H1 (cell line): ENCODE measurements around the gene KRTDAP. TPM values are rescaled to one million over a fixed set of nuclear protein-coding genes. Genes with fewer than 3 reads are reported as not detected.

Experiments
- CTCF ChIA-PET: fragments of 300-600 bp; sonication (Branson Sonifier 250); formaldehyde crosslinking; loops from one replicate; lab custom pipeline; 2021; ENCODE audit not compliant: partially characterized antibody; lab: Charles Lee
- POLR2A ChIA-PET: fragments of 300-600 bp; sonication (Branson Sonifier 250); formaldehyde crosslinking; loops from one replicate; lab custom pipeline; 2021; ENCODE audit warnings: inconsistent platforms; ENCODE audit not compliant: partially characterized antibody; lab: Charles Lee
- DNase-seq, 2 experiments: peaks; one replicate each; pipeline versions ENCODE4 v3.0.0 to v3.0.0-alpha.2; 2010 to 2022; ENCODE audit warnings: low spot score in 2 of 2, low read depth in 1 of 2, mixed read lengths in 1 of 2
- FAIRE-seq: peaks from 2 replicates; lab custom pipeline; 2011; peaks lifted over from hg19 to GRCh38; lab: Jason Lieb, UNC
- H2AFZ ChIP-seq: 2 replicates; pipeline ENCODE4 v1.8.1; 2012; ENCODE audit warnings: low read length, inconsistent platforms
- H2AK5ac ChIP-seq: 2 replicates; pipeline ENCODE4 v1.6.1; 2013; ENCODE audit warnings: low read depth, low read length
- H2BK120ac ChIP-seq: replicated peaks from 2 replicates; pipeline ENCODE3; 2013; ENCODE audit warnings: low read depth, low read length, inconsistent platforms
- H2BK12ac ChIP-seq: 2 replicates; pipeline ENCODE4 v1.6.1; 2013; ENCODE audit warnings: low read depth, low read length
- H2BK15ac ChIP-seq: 2 replicates; pipeline ENCODE4 v1.6.1; 2013; ENCODE audit warnings: low read length
- H2BK20ac ChIP-seq: 2 replicates; pipeline ENCODE4 v1.6.1; 2013; ENCODE audit warnings: low read length
- H2BK5ac ChIP-seq: 2 replicates; pipeline ENCODE4 v1.6.1; 2013; ENCODE audit warnings: low read depth, low read length
- H3K14ac ChIP-seq: 2 replicates; pipeline ENCODE4 v1.6.1; 2013; ENCODE audit warnings: inconsistent platforms; ENCODE audit not compliant: insufficient read length
- H3K18ac ChIP-seq: 2 replicates; pipeline ENCODE4 v1.6.1; 2013; ENCODE audit warnings: low read length; ENCODE audit errors: extremely low read depth
- H3K23ac ChIP-seq: 2 replicates; pipeline ENCODE4 v1.6.1; 2013; ENCODE audit warnings: inconsistent platforms; ENCODE audit not compliant: insufficient read length
- H3K23me2 ChIP-seq: 2 replicates; pipeline ENCODE4 v1.6.1; 2013; ENCODE audit warnings: low read depth, low read length
- H3K27ac ChIP-seq: 2 replicates; pipeline ENCODE4 v1.6.1; 2011; ENCODE audit warnings: low read depth, low read length, inconsistent platforms
- H3K27me3 ChIP-seq, 4 experiments: replicated peaks in 1 of 4; 1 replicate in 1 of 4; 2 replicates in 3 of 4; pipeline versions ENCODE4 v1.6.1 to v1.8.1; 2011 to 2013; ENCODE audit warnings: low read length in 3 of 4, mild to moderate bottlenecking in 3 of 4, inconsistent platforms in 2 of 4, mixed read lengths in 2 of 4, moderate library complexity in 1 of 4; ENCODE audit not compliant: control insufficient read depth in 3 of 4, insufficient read depth in 3 of 4; ENCODE audit errors: extremely low read depth in 1 of 4
- H3K36me3 ChIP-seq, 4 experiments: 2 replicates each; pipeline versions ENCODE4 v1.6.1 to v1.8.1; 2011 to 2013; ENCODE audit warnings: mild to moderate bottlenecking in 4 of 4, low read length in 3 of 4, moderate library complexity in 2 of 4, control low read depth in 1 of 4, inconsistent platforms in 1 of 4; ENCODE audit not compliant: insufficient read depth in 4 of 4, control insufficient read depth in 2 of 4
- H3K4ac ChIP-seq: replicated peaks from 2 replicates; pipeline ENCODE3; 2013; ENCODE audit warnings: low read length, low read depth, mixed read lengths, inconsistent platforms; ENCODE audit not compliant: insufficient read length
- H3K4me1 ChIP-seq, 4 experiments: replicated peaks in 1 of 4; 1 replicate in 1 of 4; 2 replicates in 3 of 4; pipeline versions ENCODE4 v1.6.1 to v1.8.1; 2011 to 2013; ENCODE audit warnings: low read length in 3 of 4, inconsistent platforms in 2 of 4, mixed read lengths in 1 of 4; ENCODE audit not compliant: insufficient read depth in 4 of 4, control insufficient read depth in 3 of 4
- H3K4me2 ChIP-seq, 2 experiments: 2 replicates each; pipeline versions ENCODE4 v1.6.1 to v1.8.1; 2011 to 2013; ENCODE audit warnings: low read depth in 2 of 2, low read length in 2 of 2, control low read depth in 1 of 2, inconsistent platforms in 1 of 2, mild to moderate bottlenecking in 1 of 2; ENCODE audit not compliant: insufficient read depth in 1 of 2
- H3K4me3 ChIP-seq, 4 experiments: fragments of 200-600, 300-600 bp in 1 of 4; sonication (generic), shearing (Covaris generic), sonication (Bioruptor Twin) in 1 of 4; 2 replicates each; pipeline versions ENCODE4 v1.5.1 to v1.8.1; 2011 to 2016; ENCODE audit warnings: low read length in 4 of 4, low read depth in 3 of 4, control low read depth in 2 of 4, inconsistent platforms in 2 of 4, mild to moderate bottlenecking in 2 of 4, mixed read lengths in 1 of 4, moderate library complexity in 1 of 4; ENCODE audit not compliant: insufficient read depth in 2 of 4; ENCODE audit errors: extremely low read depth in 1 of 4
- H3K56ac ChIP-seq: replicated peaks from 2 replicates; pipeline ENCODE3; 2013; ENCODE audit warnings: low read depth, mild to moderate bottlenecking, mixed read lengths, low read length, inconsistent platforms; ENCODE audit not compliant: insufficient read length
- H3K79me1 ChIP-seq: 2 replicates; pipeline ENCODE4 v1.6.1; 2013; ENCODE audit warnings: low read depth, low read length, control low read depth
- H3K79me2 ChIP-seq, 2 experiments: 2 replicates each; pipeline versions ENCODE4 v1.6.1 to v1.8.1; 2012 to 2013; ENCODE audit warnings: low read length in 2 of 2, mild to moderate bottlenecking in 2 of 2, inconsistent platforms in 1 of 2; ENCODE audit not compliant: insufficient read depth in 2 of 2, control insufficient read depth in 1 of 2
- H3K9ac ChIP-seq, 4 experiments: replicated peaks in 1 of 4; 1 replicate in 1 of 4; 2 replicates in 3 of 4; pipeline versions ENCODE4 v1.6.1 to v1.8.1; 2011 to 2013; ENCODE audit warnings: low read depth in 3 of 4, low read length in 3 of 4, control low read depth in 2 of 4, mild to moderate bottlenecking in 2 of 4, moderate library complexity in 2 of 4, inconsistent platforms in 1 of 4; ENCODE audit errors: extremely low read depth in 1 of 4
- H3K9me3 ChIP-seq, 2 experiments: 2 replicates each; pipeline versions ENCODE4 v1.6.1 to v1.8.1; 2012 to 2013; ENCODE audit warnings: mild to moderate bottlenecking in 2 of 2, moderate library complexity in 2 of 2, control low read depth in 1 of 2, inconsistent platforms in 1 of 2, low read depth in 1 of 2, low read length in 1 of 2, mixed read lengths in 1 of 2; ENCODE audit not compliant: insufficient read depth in 2 of 2
- H4K20me1 ChIP-seq, 2 experiments: replicated peaks in 1 of 2; 2 replicates each; pipeline versions ENCODE3 to v1.8.1; 2011 to 2013; ENCODE audit warnings: inconsistent platforms in 2 of 2, low read length in 2 of 2, mild to moderate bottlenecking in 1 of 2; ENCODE audit not compliant: insufficient read depth in 2 of 2, control insufficient read depth in 1 of 2
- H4K5ac ChIP-seq: 2 replicates; pipeline ENCODE4 v1.6.1; 2013; ENCODE audit warnings: low read length, low read depth, mixed read lengths, inconsistent platforms; ENCODE audit not compliant: insufficient read length
- H4K8ac ChIP-seq: 2 replicates; pipeline ENCODE4 v1.8.0; 2013; ENCODE audit warnings: mild to moderate bottlenecking, moderate library complexity, low read length, inconsistent platforms; ENCODE audit not compliant: insufficient read depth; ENCODE audit errors: extremely low read depth
- H4K91ac ChIP-seq: replicated peaks from 2 replicates; pipeline ENCODE3; 2013; ENCODE audit warnings: low read length, mixed read lengths, inconsistent platforms; ENCODE audit not compliant: insufficient read length
- GABPA ChIP-seq: IDR thresholded peaks from 2 replicates; pipeline ENCODE4 v1.6.1; 2011; ENCODE audit warnings: mild to moderate bottlenecking, low read length, moderate library complexity, borderline replicate concordance; ENCODE audit not compliant: insufficient read depth
- NRF1 ChIP-seq: IDR thresholded peaks from 2 replicates; pipeline ENCODE4 v1.6.1; 2011; ENCODE audit warnings: mild to moderate bottlenecking, low read depth, low read length, improper control_type of control experiment
- POLR2A ChIP-seq, 2 experiments: IDR thresholded peaks; 1 replicate in 1 of 2; 2 replicates in 1 of 2; pipeline ENCODE4 v1.6.1; 2011; ENCODE audit warnings: low read depth in 2 of 2, low read length in 2 of 2, mild to moderate bottlenecking in 2 of 2; ENCODE audit errors: control extremely low read depth in 1 of 2
- RAD21 ChIP-seq, 2 experiments: IDR thresholded peaks in 1 of 2; conservative IDR thresholded peaks in 1 of 2; 2 replicates each; pipeline ENCODE4 v1.6.1; 2011; ENCODE audit warnings: low read depth in 2 of 2, low read length in 2 of 2, improper control_type of control experiment in 1 of 2, inconsistent platforms in 1 of 2, mild to moderate bottlenecking in 1 of 2, moderate library complexity in 1 of 2
- RFX5 ChIP-seq: IDR thresholded peaks from 2 replicates; pipeline ENCODE4 v1.6.1; 2011; ENCODE audit warnings: low read depth, low read length, improper control_type of control experiment, borderline replicate concordance
- SP2 ChIP-seq: IDR thresholded peaks from 2 replicates; pipeline ENCODE4 v1.6.1; 2012; ENCODE audit warnings: mild to moderate bottlenecking, low read length, inconsistent platforms
- TBP ChIP-seq: IDR thresholded peaks from 2 replicates; pipeline ENCODE4 v1.6.1; 2011; ENCODE audit warnings: low read depth, low read length, improper control_type of control experiment
- WGBS, 2 experiments: shearing (Covaris generic) in 1 of 2; methylation state at CpG; one replicate each; pipeline versions ENCODE4 v1.1.6 to v1.1.7; 2013 to 2015; ENCODE audit warnings: low lambda C conversion rate in 2 of 2, mixed read lengths in 2 of 2, inconsistent platforms in 1 of 2, low coverage in 1 of 2, missing lambda C conversion rate in 1 of 2; ENCODE audit not compliant: insufficient replicate concordance in 2 of 2, insufficient coverage in 1 of 2, insufficient read length in 1 of 2; ENCODE audit errors: extremely low coverage in 1 of 2, missing lambda C conversion rate in 1 of 2; 5-methylcytosine and 5-hydroxymethylcytosine counted together
- polyA plus RNA-seq, 7 experiments: library from polyadenylated mRNA; depleted of rRNA in 3 of 7; stranded (reverse) in 5 of 7; unstranded in 2 of 7; fragments of >200 nt in 5 of 7; fragments of 200-250 nt in 2 of 7; gene quantifications; 1 replicate in 5 of 7; 2 replicates in 1 of 7; 4 replicates in 1 of 7; pipeline versions ENCODE4 v1.2.1 to v1.2.3, GENCODE V29; 2011 to 2013; ENCODE audit warnings: missing spikeins in 2 of 7, mixed read lengths in 2 of 7
- total RNA-seq: library from RNA; stranded (reverse); fragmentation: NEBNext Ultra II Directional; extraction: Animal tissue kit (Norgen Biotek cat#: 25700); gene quantifications from 2 replicates; pipeline ENCODE4 v1.2.1, GENCODE V29; 2021

KRTDAP gene
- total and polyA plus RNA-seq, 2 of the 8 experiments (the other 6 are each of a cell fraction or from before 2014, with no cell fraction given), result 0.69 to 0.88 TPM

DNA sequence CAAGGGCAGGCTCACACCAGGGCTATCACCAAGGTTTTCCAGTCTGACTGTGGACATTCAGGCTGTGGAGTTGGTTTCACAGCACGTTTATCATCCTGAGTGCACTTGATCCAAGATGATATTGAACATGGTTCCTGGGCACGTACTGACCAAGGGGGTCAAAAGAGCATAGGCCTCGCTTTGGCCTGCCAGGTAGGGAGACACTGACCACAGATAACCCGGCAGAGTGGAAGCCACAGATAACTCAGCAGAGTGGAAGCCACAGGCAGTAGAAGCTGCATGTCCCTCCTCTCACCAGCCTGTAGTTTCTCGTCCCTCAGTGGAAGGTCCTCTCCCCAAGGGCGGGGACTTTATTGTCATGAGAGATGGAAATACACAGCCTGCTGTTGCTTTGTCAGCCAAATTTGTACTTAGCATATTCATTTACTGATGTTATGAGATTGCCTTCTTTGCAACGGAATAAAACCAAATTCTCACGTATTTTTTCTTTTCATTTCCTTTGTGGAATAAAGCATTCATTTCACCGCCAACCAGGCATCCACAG is 8.8 kb upstream of the KRTDAP start:
- H3K27me3 ChIP-seq, result no peaks in the 10 kb centered on the region
- no peak overlapping the region for H3K27ac ChIP-seq
- H3K56ac ChIP-seq, result no peak overlapping the region
- H4K8ac ChIP-seq, result no peak overlapping the region
- peaks cover 2 to 14% of the 10 kb centered on the region in 2 experiments for H4K20me1 ChIP-seq
- no peak overlapping the region for H2AK5ac ChIP-seq
- H3K36me3 ChIP-seq, result peaks cover 11 to 49% (median 34%) of the 10 kb centered on the region in 4 experiments
- H4K5ac ChIP-seq, result no peak overlapping the region
- no peak overlapping the region for H2BK120ac ChIP-seq
- H3K14ac ChIP-seq, result no peak overlapping the region
- H3K9ac ChIP-seq, result no peak overlapping the region
- no peak overlapping the region for H2AFZ ChIP-seq
- ChIA-PET CTCF (interaction anchor here (0.6 kb wide), 1 partner anchor 19 kb away, joined by 3 read pairs; no protein-coding TSS in a partner anchor), POLR2A (interaction anchor here (1.8 kb wide), 1 partner anchor 18 kb away, joined by 5 read pairs; no protein-coding TSS in a partner anchor)
- no peaks in the 10 kb centered on the region for H3K9me3 ChIP-seq
- FAIRE-seq, result no peak
- no peaks in the 10 kb centered on the region for H3K23me2 ChIP-seq
- H2BK12ac ChIP-seq, result no peak overlapping the region
- 87% methylated on average over 9 of the region's 9 CpGs; no CpG with 5 or more reads in 1 of the 2 experiments for WGBS, 2 experiments
- H2BK15ac ChIP-seq, result no peak overlapping the region
- H2BK5ac ChIP-seq, result no peak overlapping the region
- H3K79me1 ChIP-seq, result no peaks in the 10 kb centered on the region
- peaks cover 0 to 5% (median 3%) of the 10 kb centered on the region in 4 experiments; a peak in 3 of 7 replicates for H3K4me1 ChIP-seq
- no peak overlapping the region for H3K18ac ChIP-seq
- no peak overlapping the region for H3K23ac ChIP-seq
- DNase-seq, result no peak
- H2BK20ac ChIP-seq, result no peak overlapping the region
- no peak overlapping the region for H3K4me3 ChIP-seq
- H4K91ac ChIP-seq, result no peak overlapping the region
- TF ChIP-seq RFX5 (no peak), GABPA (no peak), NRF1 (no peak), POLR2A (IDR thresholded peaks at IDR 0.05; ENCODE audit: control extremely low read depth in 1 of 2, low read depth in 2 of 2, low read length in 2 of 2) (no peak), TBP (no peak), RAD21 (IDR thresholded peaks at IDR 0.05 in 1 of 2, conservative IDR thresholded peaks at IDR 0.05 in 1 of 2; ENCODE audit: low read depth in 2 of 2, low read length in 2 of 2) (no peak), SP2 (no peak)
- H3K4me2 ChIP-seq, result no peak overlapping the region
- H3K4ac ChIP-seq, result no peak overlapping the region
- H3K79me2 ChIP-seq, result no peaks in the 10 kb centered on the region
